Medulla oblongata (tissue), 1 donor: Measurements from ENCODE around the gene PRPF19.

ENCODE experiments used
- DNase-seq: peaks from one replicate; pipeline ENCODE4 v3.0.0-alpha.2; 2015; ENCODE audit errors: extremely low spot score

The PRPF19 gene

DNA sequence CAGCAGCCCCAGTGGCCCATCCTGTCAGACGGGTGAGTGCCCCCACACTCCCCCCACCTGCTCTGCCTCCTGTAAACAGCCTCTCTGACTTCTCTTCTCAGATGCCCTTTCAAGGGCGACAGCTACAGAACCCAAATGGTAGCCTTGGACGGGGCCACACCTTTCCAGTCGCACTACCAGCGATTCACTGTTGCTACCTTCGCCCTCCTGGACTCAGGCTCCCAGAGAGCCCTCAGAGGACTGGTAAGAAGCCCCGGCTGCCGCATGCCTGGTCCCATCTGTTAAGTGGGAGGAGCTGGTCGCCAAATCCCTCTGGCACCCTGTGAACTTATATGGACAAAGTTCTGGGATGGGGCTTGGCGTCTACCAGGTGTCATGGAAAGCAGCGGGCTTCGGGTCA lies 32.9 kb downstream of the PRPF19 start:
- DNase-seq, result no peak

DNA sequence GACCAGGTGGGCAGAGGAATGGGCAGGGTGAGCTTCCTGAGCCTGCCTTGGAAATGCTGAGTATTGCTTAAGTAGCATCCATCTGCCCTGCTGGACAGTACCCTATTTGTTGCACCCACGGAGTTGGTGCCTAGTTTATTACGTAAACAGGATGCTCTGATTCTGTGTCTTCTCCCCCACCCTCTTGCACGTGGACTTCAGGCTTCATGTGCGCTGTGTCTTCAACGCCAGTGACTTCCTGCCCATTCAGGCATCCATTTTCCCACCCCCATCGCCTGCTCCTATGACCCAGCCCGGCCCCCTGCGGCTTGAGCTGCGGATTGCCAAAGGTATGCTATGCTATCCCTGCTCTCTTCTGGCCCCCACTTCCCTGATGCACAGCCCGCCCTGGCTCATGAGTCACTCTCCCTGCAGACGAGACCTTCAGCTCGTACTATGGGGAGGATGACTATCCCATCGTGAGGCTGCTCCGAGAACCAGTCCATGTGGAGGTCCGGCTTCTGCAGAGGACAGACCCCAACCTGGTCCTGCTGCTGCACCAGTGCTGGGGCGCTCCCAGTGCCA lies 33.3 kb downstream of the PRPF19 start:
- DNase-seq, result no peak

DNA sequence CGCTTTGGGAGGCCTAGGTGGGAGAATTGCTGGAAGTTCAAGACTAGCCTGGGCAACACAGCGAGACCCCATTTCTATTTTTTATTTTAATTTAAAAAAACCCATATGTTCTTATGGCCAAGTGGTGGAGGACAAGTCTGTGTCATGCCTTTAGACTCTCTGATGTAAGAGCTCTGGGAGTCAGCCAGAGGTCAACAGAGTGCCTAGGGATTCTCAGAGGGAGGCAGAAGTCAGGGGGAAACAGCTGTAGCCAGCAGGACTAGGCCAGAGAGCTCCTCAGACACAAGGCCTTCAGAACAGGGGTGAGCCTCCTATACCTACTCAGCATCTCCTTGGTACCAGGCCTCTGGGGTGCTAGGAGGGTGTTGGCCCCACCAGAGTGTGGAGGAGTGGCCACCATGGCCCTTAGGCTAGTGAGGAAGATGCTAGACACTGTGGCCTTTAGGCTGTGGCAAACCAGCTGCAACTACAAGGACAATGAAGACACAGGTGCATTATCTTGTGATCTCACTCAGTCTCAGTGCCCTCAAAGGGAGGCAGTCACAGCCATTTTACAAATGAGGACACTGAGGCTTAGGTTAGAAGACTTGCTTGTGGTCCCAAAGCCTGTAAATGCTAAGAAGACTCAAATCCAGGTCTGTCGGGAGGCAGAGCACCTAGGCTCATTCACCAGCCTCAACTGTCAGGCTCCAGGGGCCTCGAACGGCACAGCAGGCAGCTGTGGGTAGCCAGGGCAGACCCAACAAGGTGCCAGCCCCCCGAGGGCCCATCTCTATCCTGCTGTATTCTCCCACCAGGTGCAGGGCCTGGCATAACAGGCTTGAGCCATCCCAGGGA lies 34.0 kb downstream of the PRPF19 start:
- no peak for DNase-seq

DNA sequence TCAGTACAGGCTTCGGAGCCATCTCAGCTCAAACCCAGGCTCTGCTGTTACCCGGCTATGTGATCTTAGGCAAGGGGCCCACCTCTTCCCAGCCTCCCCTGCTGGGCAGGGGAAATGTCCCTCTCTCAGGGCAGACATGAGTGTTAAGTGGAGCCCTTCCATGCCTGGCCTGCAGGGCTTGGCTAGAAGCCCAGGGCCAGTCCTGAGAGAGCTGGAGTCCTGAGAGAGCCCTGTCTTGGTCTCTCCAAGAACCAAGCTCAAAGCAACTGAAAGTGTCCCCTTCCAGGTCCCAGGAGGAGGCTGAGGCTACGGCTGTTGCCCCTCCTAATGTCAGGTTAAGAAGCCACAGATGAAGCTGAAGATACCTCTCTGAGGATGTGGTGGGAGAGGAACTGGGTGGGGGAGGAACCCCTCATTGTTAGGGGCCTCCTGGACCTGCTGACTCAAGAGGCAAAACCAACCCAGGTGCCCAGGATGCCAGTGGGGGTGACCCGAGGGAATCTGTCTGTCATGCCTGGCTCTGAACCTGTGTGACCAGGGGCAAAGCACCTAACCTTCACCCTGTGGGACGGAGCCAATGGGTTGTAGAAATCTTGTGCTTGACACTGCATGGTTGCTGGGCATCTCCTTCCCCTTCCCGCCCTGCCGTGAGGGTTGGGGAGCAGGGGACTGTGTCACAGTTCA lies 34.9 kb downstream of the PRPF19 start:
- DNase-seq, result peak; percentile 36

DNA sequence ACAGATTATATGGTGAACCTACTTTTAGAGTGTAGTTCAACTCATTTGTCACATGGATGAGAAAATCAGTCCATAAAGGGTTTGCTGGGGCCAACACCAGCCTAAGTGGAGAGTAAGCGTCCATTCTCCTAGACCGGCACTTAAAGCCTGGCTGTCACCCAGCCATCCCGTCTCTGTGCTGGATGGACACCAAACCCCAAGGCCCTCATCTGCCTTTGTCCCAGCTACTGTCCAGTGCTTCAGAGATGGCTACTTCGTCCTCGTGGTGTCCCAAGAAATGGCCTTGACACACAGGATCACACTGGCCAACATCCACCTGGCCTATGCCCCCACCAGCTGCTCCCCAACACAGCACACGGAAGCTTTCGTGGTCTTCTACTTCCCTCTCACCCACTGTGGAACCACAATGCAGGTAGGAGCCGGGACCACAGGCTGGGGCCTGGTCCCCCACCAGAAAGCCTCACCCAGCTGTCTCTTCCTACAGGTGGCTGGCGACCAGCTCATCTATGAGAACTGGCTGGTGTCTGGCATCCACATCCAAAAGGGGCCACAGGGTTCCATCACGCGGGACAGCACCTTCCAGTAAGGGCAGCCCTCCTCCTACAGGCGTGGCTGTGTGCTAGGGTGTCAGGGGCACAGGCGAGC lies 35.5 kb downstream of the PRPF19 start:
- DNase-seq, result no peak

DNA sequence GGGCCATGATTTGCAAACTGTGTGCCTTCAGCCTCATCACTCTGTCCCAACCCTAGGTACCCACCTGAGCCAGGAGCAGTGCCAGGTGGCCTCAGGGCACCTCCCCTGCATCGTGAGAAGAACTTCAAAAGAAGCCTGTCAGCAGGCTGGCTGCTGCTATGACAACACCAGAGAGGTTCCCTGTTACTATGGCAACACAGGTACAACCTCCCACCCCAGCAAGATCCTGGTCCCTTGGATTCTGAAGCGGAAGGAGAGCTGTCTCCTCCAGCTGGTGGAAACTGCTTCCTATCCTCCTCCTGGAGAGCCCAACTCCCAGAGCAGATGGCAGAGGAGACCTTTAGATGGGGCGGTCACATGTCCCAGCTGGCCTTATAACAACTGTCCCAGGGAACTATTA lies 36.1 kb downstream of the PRPF19 start:
- DNase-seq, result no peak

DNA sequence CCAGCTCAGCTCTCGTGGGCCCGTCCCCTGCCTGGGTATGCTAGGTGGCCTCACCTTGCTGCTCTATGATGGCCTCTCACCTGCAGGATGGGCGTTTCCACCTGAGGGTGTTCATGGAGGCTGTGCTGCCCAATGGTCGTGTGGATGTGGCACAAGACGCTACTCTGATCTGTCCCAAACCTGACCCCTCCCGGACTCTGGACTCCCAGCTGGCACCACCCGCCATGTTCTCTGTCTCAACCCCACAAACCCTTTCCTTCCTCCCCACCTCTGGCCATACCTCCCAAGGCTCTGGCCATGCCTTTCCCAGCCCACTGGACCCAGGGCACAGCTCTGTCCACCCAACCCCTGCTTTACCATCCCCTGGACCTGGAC lies 36.9 kb downstream of the PRPF19 start:
- DNase-seq, result no peak

DNA sequence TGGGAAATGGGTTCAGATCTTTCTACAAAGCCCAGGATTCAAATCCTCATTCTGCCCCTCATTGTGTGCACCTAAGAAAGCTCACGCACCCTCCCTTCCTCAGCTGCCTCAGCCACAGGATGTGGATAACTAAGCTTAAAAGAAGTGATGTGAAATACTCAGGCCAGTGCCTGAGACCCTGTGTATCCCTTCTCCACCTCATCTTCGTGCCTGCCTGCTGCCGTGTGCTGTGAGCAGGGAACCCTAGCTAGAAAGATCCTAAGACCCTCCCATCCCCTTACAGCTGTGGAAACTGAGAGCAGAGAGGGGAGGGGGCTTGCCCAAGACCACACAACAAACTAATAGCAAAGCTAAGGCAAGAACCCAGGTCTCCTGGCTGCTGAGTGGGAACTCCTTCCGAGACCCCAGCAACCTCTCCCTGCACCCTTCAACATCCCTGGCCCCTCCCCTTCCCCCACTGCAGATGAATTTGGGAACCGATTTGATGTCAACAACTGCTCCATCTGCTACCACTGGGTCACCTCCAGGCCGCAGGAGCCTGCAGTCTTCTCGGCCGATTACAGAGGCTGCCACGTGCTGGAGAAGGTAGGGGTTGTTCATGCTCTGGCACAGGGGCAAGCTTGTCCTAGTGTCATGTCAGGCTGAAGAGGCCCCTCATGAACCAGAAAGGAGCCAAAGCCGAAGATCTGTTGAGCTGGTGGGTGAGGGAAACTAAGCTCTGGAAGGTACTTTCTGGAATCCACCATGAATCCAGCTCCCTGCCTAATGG lies 37.5 kb downstream of the PRPF19 start:
- no peak for DNase-seq

DNA sequence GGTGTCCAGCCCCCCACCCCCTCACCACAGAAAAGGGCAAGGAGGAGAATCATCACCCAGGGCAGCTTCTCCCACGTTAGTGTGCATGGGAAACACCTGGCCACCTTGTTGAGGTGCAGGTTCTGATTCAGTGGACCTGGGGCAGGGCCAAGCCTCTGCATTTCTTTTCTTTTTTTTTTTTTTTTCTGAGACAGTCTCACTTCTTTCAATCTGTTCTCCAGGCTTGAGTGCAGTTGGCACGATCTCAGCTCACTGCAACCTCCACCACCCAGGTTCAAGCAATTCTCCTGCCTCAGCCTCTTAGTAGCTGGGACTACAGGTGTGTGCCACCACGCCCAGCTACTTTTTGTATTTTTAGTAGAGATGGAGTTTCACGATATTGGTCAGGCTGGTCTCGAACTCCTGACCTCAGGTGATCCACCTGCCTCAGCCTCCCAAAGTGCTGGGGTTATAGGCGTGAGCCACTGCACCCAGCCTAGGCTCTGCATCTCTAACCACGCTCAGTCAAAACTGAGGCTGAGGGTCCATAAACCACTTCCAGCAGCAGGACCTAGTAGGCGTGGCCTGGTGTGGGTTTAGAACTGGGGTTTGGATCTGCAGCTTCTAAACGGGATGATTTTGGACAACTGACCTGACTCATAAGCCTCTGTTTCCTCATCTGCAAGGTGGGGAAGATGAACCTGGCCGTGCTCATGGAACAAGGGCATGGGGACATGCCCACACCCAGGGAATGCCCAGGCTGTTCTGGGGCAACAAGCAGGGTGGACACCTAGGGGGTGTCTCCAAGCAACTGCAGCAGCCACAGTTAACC lies 38.3 kb downstream of the PRPF19 start:
- no peak for DNase-seq

DNA sequence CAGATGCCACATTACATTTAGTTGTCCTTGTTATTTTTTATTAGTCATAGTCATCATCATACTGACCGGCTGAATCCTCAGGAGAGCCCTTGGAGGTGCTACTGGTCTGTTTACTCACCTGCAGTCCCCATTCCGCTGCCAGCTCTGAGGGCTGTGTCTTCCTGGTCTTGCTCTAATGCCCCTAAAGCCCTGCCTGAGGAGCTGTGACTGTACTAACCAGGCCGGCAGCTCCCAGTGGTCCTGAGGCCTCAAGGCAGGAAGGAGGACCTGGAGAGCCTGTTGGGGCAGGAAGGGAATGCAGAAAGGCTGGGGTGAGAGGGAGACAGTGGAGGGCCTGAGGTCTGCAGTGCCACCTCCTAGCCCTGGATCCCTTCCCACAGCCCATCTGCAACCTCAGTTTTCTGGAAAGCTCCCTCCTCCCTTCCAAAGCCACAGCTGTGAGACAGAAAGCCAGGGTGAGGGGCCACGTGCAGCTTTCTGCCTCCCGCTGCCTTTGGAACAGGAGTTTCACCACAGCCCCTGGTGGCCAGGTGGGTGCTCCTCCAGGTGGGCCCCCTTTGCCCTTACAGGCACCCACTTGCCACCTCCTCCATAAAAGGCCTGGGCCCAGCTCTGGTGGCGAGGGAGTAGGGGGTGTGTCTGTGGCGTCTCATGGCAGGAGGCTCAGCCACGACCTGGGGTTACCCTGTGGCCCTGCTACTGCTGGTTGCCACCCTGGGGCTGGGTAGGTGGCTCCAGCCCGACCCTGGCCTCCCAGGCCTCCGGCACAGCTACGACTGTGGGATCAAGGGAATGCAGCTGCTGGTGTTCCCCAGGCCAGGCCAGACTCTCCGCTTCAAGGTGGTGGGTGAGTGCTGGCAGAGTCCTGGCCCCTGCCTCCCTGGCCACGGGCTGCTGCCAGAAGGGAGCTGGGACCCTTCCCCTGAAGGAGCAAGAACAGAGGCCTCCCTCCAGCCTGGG lies 39.2 kb downstream of the PRPF19 start, which contains the start of gene ZP1:
Gene ZP1, plus strand, starts transcription at position 632 of the 960 bp plus-strand sequence. Its CDS starts 20 bp downstream, at position 652.
- DNase-seq, result no peak

DNA sequence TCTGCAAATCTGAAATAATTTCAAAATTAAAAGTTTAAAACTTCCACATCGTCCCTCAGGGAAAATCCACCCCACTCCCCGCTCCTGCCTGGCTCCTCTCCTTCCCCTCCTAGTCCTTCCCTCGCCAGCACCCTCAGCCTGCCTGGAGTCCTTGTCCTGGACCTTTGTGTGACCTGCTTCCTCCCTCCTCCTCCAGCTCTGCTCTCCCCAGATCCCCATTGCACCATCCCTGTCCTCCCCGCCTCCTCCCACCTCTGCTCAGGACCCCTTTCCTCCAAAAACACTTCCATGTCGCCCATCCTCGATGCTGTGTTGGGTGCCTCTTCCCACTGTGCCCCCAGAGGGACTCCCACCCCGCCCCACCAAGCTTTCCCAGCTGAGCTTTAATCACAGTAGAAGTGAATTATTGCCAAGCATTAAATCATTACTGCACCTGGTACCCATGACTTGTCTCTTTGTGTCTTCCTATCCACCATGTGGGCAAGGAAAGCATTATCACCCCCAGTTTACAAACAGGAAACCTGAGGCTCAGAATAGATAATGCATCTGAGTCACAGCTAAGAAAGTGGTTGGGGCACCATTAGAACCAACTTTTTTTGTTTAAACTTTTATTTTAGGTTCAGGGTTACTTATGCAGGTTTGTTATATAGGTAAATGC lies 41.4 kb downstream of the PRPF19 start:
- no peak for DNase-seq

DNA sequence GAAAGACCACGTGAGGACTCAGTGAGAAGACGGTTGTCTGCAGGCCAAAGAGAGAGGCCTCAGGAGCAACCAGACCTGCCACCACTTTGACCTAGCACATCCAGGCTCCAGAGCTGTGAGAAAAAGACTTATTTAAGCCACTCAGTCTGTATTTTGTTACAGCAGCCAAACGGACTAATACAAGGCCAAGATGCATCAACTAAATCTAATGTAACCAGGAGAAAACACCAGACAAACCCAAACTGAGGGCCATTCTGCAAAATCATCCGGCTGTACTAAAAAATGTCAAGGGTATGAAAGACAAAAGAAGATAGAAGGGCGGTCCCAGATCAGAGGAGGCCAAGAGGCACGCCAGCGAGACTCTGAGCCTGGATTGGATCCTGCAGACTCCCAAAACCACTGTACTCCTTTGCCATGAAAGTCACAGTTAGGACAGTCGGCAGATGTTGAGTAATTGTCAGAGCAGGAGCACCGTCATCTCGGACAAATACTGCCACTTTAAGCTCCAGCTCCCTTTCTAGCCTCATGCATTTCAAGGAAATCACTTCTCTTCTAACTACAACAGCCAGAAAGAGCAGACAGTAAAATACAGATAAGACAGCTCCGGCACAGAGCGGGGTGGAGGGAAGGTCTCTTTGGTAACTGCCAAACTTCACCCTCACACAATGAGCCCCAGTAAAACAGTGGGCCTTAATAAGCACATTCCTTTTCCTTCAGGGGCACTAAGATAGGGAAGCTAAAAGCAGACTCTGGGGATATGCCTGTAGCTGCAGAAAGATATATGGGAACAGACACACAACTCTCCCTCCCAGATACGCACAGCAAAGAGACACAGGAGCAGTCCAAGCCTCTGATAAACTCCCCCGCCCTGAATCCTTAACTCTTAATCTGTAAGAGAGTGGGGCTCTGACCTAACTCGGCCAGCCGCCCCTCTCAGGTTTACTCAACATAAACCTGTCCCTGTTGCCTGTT lies 42.5 kb downstream of the PRPF19 start:
- DNase-seq, result no peak

DNA sequence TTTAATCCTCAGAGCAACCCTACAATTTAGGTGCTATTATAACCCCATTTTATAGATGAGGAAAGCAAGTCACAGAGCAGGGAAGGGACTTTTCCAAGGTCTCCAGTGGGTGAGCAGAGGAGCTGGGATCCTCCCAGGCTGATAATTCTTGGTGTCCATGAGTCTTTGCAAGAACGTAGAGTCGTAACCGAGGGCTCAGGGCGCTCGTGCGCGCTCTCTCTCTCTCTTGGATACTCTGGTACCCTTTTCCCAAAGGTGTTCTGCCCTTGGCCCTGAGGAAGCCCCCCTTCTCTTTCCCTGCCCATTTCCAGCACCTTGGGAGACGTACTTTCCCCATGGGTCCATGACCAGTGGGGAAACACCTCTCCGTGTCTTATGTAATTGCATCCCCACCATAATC lies 44.2 kb downstream of the PRPF19 start:
- DNase-seq, result no peak

DNA sequence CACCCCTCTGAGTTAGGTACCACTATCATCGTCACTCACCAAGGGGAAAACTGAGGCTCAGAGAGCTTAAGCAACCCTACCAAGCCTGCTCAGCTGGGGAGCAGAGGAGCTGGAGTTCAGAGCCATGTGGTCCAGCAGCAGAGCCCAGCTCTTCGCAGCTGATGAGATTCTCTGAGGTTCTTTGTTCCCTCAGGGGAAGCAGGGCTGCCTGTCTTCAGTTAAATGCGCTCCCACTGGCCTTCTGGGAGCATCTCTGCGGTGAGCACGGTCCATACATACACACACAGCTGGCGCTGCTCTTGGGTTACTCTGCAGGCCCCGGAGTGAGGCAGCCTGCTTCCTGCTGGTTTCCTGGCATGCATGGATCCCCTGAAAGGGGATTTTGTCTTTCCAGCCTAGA lies 45.4 kb downstream of the PRPF19 start:
- DNase-seq, result peak; percentile 66

DNA sequence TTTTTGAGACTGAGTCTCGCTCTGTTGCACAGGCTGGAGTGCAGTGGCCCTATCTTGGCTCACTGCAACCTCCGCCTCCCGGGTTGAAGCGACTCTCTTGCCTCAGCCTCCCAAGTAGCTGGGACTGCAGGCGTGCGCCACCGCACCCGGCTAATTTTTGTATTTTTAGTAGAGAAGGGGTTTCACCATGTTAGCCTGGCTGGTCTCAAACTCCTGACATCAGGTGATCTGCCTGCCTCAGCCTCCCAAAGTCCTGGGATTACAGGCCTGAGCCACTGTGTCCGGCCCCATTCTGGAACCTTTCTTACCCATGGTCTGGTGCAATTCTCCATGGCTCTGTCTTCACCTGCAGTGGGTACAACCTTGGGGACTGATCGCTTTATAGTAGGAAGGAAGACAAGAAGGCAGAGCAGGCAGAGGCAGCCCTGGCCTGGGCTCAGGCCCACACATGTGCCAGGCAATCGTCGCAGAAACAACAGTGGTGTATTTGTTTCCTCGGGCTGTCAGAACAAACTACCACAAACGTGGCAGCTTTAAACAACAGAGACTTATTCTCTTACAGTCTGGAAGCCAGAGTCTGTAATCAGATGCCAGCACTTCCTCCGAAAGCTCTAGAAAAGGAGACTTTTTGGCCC lies 46.7 kb downstream of the PRPF19 start:
- DNase-seq, result peak; percentile 82

DNA sequence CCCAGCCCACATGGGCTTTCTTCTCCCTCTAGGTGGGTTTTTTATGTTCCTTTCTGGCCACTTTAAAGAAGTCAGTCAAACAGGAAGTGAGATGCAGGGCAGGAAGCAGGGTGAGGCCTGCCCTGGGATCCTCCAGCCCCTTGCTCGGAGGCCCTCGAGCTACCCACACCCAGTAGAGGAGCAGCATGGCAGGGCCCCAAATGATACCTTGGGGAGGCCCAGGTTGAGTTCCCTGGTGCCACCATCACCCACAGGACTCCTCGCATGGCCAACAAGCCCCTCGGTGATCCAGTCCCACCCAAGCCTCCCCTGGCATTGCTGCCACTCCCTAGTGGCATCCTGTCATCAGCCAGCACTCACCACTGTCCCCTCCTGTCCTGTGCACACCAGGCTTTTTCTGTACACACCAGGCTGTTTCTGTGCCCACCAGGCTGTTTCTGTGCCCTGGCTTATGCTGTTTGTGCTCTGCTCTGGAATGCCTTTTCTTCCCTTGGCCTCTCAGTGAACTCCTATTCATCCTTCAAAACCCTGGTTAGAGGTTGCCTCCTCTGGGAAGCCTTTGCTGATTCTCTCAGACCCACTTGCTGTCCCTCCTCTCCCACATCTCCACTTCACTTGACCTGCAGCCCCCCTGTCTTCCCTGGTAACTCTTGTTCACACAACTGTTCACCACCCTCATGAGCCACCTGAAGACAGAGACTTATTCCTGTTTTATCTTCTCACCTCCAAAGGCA lies 47.5 kb downstream of the PRPF19 start:
- no peak for DNase-seq

DNA sequence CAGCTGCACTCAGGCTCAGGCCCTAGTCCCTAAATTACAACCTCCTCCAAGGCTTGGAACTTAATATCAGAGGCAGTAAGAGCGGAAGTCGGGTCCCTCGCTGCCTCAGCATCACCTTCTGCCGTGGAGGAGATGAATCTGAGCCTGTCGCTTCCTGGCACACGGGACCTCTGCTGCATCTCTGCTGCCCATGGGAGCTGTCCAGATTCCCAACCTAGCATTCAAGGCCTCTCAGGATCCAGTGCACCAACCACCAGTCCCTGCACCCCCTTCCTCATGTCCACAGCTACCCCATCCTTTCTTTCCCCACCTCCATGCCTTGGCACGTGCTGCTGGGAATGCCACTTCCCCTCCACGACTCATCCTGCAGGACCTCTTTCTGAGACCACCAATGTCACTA lies 48.1 kb downstream of the PRPF19 start:
- DNase-seq, result no peak
